Endothelial cell (in vitro differentiated cells): ENCODE results near the gene NRXN2. TPM values are rescaled to one million over a fixed set of nuclear protein-coding genes. Genes with fewer than 3 reads are reported as not detected.

Experiments
- DNase-seq: peaks from one replicate; pipeline ENCODE4 v3.0.0; 2021; ENCODE audit warnings: low spot score
- H3K27ac Mint-ChIP-seq: one replicate; pipeline ENCODE4 v1.8.0; 2021; ENCODE audit warnings: mixed read lengths, inconsistent platforms; ENCODE audit not compliant: unreplicated experiment
- H3K27me3 Mint-ChIP-seq: one replicate; pipeline ENCODE4 v1.8.0; 2021; ENCODE audit warnings: mild to moderate bottlenecking, moderate library complexity, mixed read lengths, inconsistent platforms; ENCODE audit not compliant: unreplicated experiment
- H3K36me3 Mint-ChIP-seq: one replicate; pipeline ENCODE4 v1.8.0; 2021; ENCODE audit warnings: mild to moderate bottlenecking, low read depth, mixed read lengths, inconsistent platforms; ENCODE audit not compliant: unreplicated experiment
- H3K4me1 Mint-ChIP-seq: one replicate; pipeline ENCODE4 v1.8.0; 2021; ENCODE audit warnings: mild to moderate bottlenecking, mixed read lengths, inconsistent platforms; ENCODE audit not compliant: unreplicated experiment
- H3K4me3 Mint-ChIP-seq: one replicate; pipeline ENCODE4 v1.8.0; 2021; ENCODE audit warnings: mild to moderate bottlenecking, mixed read lengths, inconsistent platforms; ENCODE audit not compliant: unreplicated experiment
- H3K9me3 Mint-ChIP-seq: one replicate; pipeline ENCODE4 v1.8.0; 2021; ENCODE audit warnings: mixed read lengths, inconsistent platforms; ENCODE audit not compliant: unreplicated experiment
- CTCF ChIP-seq: fragments of 200-600 bp; sonication (generic); IDR thresholded peaks from one replicate; pipeline ENCODE4 v1.5.0; 2021; ENCODE audit warnings: antibody characterized with exemption; ENCODE audit not compliant: unreplicated experiment
- total RNA-seq: library from RNA; stranded (reverse); fragmentation: NEBNext Ultra II Directional; extraction: Animal tissue kit (Norgen Biotek cat#: 25700); gene quantifications from one replicate; pipeline ENCODE4 v1.2.1, GENCODE V29; 2021; ENCODE audit not compliant: unreplicated experiment

Gene NRXN2
- total RNA-seq, 1 donor from 2014 or later, result 11.5 TPM

- Mint-ChIP-seq H3K4me3 (peak overlapping the region; percentile 47), H3K36me3 (peaks cover 55% of the 10 kb centered on the region), H3K9me3 (no peaks in the 10 kb centered on the region), H3K27me3 (peaks cover 17% of the 10 kb centered on the region), H3K4me1 (peaks cover 46% of the 10 kb centered on the region), H3K27ac (peak overlapping the region; percentile 58)
- no peak for DNase-seq
- TF ChIP-seq CTCF, result no peak
These were observed 40.6 kb upstream of the NRXN2 start for GRCh38 chr11:64763526-64764039.

GRCh38 chr11:64762674-64763525 lies 39.9 kb upstream of the NRXN2 start:
- peaks cover 49% of the 10 kb centered on the region for H3K36me3 Mint-ChIP-seq
- no peaks in the 10 kb centered on the region for H3K9me3 Mint-ChIP-seq
- DNase-seq, result no peak
- peaks cover 12% of the 10 kb centered on the region for H3K27me3 Mint-ChIP-seq
- peaks cover 42% of the 10 kb centered on the region for H3K4me1 Mint-ChIP-seq
- H3K27ac Mint-ChIP-seq, result peak overlapping the region; percentile 72
- H3K4me3 Mint-ChIP-seq, result peak overlapping the region; percentile 16
- no peak for TF ChIP-seq CTCF

GRCh38 chr11:64762277-64762673 lies 39.3 kb upstream of the NRXN2 start:
- no peak for DNase-seq
- H3K9me3 Mint-ChIP-seq, result no peaks in the 10 kb centered on the region
- TF ChIP-seq CTCF, result no peak
- H3K27me3 Mint-ChIP-seq, result peaks cover 12% of the 10 kb centered on the region
- peak overlapping the region; percentile 33 for H3K27ac Mint-ChIP-seq
- H3K4me3 Mint-ChIP-seq, result peak overlapping the region; percentile 16
- peaks cover 43% of the 10 kb centered on the region for H3K36me3 Mint-ChIP-seq
- peaks cover 42% of the 10 kb centered on the region for H3K4me1 Mint-ChIP-seq

- H3K27me3 Mint-ChIP-seq, result peaks cover 8% of the 10 kb centered on the region
- TF ChIP-seq CTCF, result no peak
- H3K4me3 Mint-ChIP-seq, result no peak overlapping the region
These were observed 37.9 kb upstream of the NRXN2 start for GRCh38 chr11:64760759-64761420.

More at GRCh38 chr11:64760759-64761420, 37.9 kb upstream of the NRXN2 start:
- H3K36me3 Mint-ChIP-seq, result peaks cover 35% of the 10 kb centered on the region
- H3K27ac Mint-ChIP-seq, result no peak overlapping the region
- H3K9me3 Mint-ChIP-seq, result no peaks in the 10 kb centered on the region
- no peak for DNase-seq
- peaks cover 42% of the 10 kb centered on the region for H3K4me1 Mint-ChIP-seq
